Cardiac muscle cell (in vitro differentiated cells and primary cell): ENCODE measurements around the gene CAMK2N1. TPM values are rescaled to one million over a fixed set of nuclear protein-coding genes. Genes with fewer than 3 reads are reported as not detected.

Experiments used
- DNase-seq, 2 donors: peaks; one replicate each; pipeline versions ENCODE4 v3.0.0 to v3.0.0-alpha.2; 2010 to 2017; ENCODE audit warnings: low read depth in 1 of 2, low spot score in 1 of 2
- H3K27ac ChIP-seq: fragments of 200-600 bp; sonication (generic); 2 replicates; pipeline ENCODE4 v1.5.1; 2016
- H3K27me3 ChIP-seq: fragments of 200-600 bp; sonication (generic); 2 replicates; pipeline ENCODE4 v1.6.0; 2016; ENCODE audit warnings: control low read depth
- H3K36me3 ChIP-seq: fragments of 200-600 bp; sonication (generic); 2 replicates; pipeline ENCODE4 v1.5.1; 2016; ENCODE audit warnings: control low read depth
- H3K4me1 ChIP-seq: fragments of 200-600 bp; sonication (generic); 2 replicates; pipeline ENCODE4 v1.8.1; 2017; ENCODE audit warnings: low read depth, mild to moderate bottlenecking, mixed run types
- H3K4me3 ChIP-seq: fragments of 200-600 bp; sonication (generic); 2 replicates; pipeline ENCODE4 v1.5.1; 2016; ENCODE audit warnings: mild to moderate bottlenecking
- H3K9me3 ChIP-seq: fragments of 200-600 bp; sonication (generic); 2 replicates; pipeline ENCODE4 v1.5.1; 2017; ENCODE audit warnings: low read depth, mild to moderate bottlenecking, control low read depth
- polyA plus RNA-seq: library from polyadenylated mRNA; unstranded; fragments of >200 nt; fragmentation: Nextera tagmentation; extraction: Ambion mirVana; gene quantifications from 2 replicates; pipeline ENCODE4 v1.2.1, GENCODE V29; 2016
- total RNA-seq: library from RNA; depleted of rRNA; stranded (reverse); fragments of >200 nt; gene quantifications from 2 replicates; pipeline ENCODE4 v1.2.3, GENCODE V29; 2016
- TF ChIP-seq, protein P1 (sequence below): IDR thresholded peaks from 2 replicates; pipeline ENCODE4 v1.5.1; 2012; ENCODE audit warnings: low read depth, mild to moderate bottlenecking, low read length

Gene CAMK2N1
- total and polyA plus RNA-seq, 2 experiments from 2014 or later, result 0.30 to 1.4 TPM

DNA sequence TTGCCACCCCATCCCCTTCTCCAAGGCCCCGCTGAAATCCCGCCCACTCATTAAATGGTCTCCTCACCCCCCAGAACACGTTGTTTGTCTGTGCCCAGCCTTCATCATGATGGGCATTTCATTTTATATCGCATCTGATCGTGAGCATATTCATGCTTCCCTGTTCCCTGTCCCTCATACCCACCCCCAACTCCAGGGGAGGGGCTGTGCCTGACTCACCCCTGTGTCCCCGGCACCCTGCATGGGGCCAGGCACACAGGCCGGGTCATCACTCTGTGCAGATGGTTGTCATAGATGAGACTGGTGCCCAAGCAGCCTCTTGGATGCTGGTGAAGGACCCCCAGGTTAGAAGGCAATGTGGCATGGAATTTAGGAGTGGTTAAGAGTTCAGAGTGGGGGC, 11.0 kb downstream of the CAMK2N1 start:
- no peaks in the 10 kb centered on the region for H3K9me3 ChIP-seq
- peaks cover 60% of the 10 kb centered on the region for H3K27me3 ChIP-seq
- H3K36me3 ChIP-seq, result no peaks in the 10 kb centered on the region
- H3K4me1 ChIP-seq, result no peaks in the 10 kb centered on the region
- H3K4me3 ChIP-seq, result no peak overlapping the region
- TF ChIP-seq, protein P1, sequence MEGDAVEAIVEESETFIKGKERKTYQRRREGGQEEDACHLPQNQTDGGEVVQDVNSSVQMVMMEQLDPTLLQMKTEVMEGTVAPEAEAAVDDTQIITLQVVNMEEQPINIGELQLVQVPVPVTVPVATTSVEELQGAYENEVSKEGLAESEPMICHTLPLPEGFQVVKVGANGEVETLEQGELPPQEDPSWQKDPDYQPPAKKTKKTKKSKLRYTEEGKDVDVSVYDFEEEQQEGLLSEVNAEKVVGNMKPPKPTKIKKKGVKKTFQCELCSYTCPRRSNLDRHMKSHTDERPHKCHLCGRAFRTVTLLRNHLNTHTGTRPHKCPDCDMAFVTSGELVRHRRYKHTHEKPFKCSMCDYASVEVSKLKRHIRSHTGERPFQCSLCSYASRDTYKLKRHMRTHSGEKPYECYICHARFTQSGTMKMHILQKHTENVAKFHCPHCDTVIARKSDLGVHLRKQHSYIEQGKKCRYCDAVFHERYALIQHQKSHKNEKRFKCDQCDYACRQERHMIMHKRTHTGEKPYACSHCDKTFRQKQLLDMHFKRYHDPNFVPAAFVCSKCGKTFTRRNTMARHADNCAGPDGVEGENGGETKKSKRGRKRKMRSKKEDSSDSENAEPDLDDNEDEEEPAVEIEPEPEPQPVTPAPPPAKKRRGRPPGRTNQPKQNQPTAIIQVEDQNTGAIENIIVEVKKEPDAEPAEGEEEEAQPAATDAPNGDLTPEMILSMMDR, result no peak
- DNase-seq, result no peak
- no peak overlapping the region for H3K27ac ChIP-seq

DNA sequence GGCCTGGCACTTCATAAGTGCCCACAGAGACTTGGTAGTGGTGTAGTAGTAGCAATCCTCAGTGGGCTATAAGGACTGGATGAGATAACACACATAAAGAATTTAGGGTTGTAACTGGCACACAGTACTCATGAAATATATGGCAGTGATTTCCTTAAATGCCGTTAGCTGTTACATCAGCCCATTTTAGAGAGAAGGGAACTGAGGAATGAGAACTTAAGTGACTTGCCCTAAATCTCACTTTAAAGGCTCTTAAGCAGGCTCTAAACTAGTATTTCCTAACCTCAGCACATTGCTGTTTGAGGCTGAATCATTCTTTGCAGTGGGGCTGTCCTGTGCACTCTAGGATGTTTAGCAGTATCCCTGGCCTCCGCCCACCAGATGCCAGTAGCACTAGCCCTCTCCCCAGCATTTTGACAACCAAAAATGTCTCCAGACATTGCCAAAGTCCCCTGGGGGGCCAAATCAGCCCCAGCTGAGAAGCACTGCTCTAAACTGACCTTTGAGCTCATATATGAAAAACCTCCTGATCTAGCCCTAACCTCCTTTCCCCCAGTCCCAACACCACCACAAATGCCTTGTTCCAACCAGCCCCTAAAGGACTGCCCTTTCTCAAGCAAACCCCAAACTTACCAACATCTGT, 11.6 kb downstream of the CAMK2N1 start:
- Histone ChIP-seq H3K27me3 (peaks cover 57% of the 10 kb centered on the region), H3K27ac (no peak overlapping the region), H3K36me3 (no peaks in the 10 kb centered on the region), H3K9me3 (no peaks in the 10 kb centered on the region), H3K4me1 (no peaks in the 10 kb centered on the region), H3K4me3 (no peak overlapping the region)
- no peak for DNase-seq
- TF ChIP-seq, protein P1, result no peak

DNA sequence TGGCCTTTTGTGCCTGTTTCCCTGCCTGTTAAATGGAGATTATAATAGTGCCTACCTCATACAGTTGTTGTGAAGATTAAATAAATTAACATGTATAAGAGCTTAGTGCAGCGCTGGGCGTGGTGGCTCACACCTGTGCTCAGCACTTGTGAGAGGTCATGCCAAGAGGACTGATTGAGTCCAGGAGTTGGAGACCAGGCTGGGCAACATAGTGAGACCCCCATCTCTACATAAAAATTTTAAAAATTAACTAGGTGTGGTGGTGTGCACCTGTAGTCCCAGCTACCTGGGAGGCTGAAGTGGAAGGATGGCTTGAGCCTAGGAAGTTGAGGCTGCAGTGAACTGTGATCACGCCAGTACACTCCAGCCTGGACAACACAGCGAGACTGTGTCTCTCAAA, 12.1 kb downstream of the CAMK2N1 start:
- DNase-seq, result no peak
- Histone ChIP-seq H3K27me3 (peaks cover 57% of the 10 kb centered on the region), H3K4me3 (no peak overlapping the region), H3K36me3 (no peaks in the 10 kb centered on the region), H3K4me1 (no peaks in the 10 kb centered on the region), H3K9me3 (no peaks in the 10 kb centered on the region), H3K27ac (no peak overlapping the region)
- TF ChIP-seq, protein P1, result no peak

DNA sequence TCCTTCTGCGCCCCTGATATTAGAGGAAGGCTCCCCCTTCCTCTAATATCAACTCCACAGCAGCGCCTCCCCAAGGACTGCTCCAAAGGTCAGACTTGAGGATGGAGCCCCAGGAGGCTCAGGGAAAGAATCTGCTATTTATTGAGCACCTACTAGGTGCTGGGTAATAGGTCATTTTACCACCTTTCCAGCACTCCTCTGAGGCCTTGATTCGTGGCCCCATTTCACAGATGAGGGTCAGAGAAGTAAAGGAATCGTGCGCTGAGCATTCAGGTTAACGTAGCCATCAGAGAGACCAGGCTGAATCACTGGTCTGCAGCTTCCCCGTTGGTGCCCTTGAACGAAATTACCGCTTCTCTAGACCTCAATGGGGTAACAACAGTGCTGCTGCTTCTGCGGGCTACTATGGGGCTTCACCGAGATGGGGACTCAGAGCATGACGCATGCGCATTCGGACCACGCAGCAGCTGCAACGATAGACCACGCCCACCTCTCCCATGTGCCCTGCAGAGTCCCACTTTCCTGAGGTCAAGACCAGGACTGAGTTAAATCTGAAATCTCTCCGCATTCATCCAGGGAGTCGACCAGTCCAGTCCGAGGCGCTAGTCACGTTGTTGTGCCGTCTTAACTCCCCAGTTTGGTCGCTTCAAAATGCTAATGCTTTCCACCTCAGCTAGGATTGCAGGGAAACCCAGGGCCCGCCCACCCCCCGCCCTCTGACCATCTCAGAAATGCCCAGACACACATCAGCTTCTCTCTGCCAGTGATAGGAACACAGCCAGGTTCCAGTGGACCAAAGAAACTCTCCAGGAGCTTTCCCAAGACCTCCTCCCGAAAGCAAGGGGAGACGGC, 12.9 kb downstream of the CAMK2N1 start:
- DNase-seq, result peak; percentile 76 to 81
- Histone ChIP-seq H3K9me3 (no peaks in the 10 kb centered on the region), H3K27me3 (peaks cover 57% of the 10 kb centered on the region), H3K27ac (no peak overlapping the region), H3K36me3 (no peaks in the 10 kb centered on the region), H3K4me1 (no peaks in the 10 kb centered on the region), H3K4me3 (no peak overlapping the region)
- TF ChIP-seq, protein P1, result no peak

DNA sequence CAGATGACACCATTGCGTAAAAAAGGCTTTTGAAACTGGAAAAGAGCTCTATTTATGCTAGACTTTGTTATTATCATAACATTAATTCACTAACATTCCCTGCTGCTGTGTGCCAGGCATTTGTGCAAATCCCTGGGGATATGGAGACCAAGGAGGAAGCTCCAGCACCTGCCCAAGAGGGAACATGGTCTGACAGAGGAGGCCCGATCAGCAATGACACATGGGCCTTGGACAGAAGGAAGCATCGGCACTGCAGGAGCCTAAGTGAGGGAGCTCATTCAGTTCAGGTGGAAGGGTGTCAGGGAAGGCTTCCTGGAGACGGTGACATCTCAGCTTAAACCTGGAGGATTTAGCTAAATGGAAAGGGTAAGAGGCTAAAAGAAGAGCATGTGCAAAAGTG, 13.9 kb downstream of the CAMK2N1 start:
- no peak for DNase-seq
- Histone ChIP-seq H3K4me3 (no peak overlapping the region), H3K4me1 (no peaks in the 10 kb centered on the region), H3K9me3 (no peaks in the 10 kb centered on the region), H3K27me3 (peaks cover 57% of the 10 kb centered on the region), H3K36me3 (no peaks in the 10 kb centered on the region), H3K27ac (no peak overlapping the region)
- TF ChIP-seq, protein P1, result no peak
